GM18907 (cell line): ENCODE results near the gene GALNT13.
"Not testable (repeated sequence)": the region's sequence is repeated elsewhere in the genome, so short reads cannot be mapped to it uniquely, and the experiment has no call there.

Source experiments
- ATAC-seq: cut with Tn5 transposase; IDR thresholded peaks from one replicate; pipeline ENCODE4 v1.9.1; 2021; ENCODE audit warnings: mild to moderate bottlenecking, moderate library complexity; ENCODE audit not compliant: unreplicated experiment

The GALNT13 gene

DNA sequence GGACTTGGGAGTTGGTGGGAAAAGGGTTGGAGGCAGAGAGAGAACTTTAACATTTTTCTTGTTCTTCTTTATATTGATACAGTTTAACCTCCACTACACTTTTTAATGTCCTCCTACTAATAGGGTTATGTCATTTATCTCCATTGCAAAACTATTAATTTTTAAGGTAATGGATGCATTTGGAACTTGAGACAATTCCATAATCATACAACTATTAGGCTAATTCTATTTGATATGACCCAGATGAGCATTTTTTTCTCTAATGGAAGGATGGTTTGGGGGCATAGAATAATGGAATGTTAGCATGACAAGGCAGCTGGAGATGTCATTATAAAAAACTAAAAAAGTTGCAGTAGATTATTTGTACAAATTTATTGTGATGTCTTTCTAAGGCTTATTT, 587.6 kb downstream of the GALNT13 start:
- no peak for ATAC-seq

DNA sequence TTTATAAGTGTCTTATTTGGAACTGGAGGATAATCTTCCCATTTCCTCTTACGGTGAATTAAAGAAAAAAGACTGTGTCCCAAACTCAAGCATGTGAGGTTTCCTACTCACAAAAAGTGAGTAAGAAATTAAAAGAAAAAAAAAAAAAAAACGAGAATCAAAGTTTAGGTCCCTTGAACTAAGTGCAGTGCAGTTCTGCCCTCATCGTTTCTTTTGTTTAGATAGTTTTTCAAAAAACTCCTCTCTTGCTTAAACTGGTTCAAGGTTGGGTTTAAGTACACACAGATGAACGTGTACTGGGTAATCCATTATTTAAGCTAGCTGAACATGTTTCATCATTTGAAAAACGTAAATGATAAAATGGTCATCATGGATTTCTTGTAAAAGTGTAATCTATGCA, 590.9 kb downstream of the GALNT13 start:
- ATAC-seq: no peak

DNA sequence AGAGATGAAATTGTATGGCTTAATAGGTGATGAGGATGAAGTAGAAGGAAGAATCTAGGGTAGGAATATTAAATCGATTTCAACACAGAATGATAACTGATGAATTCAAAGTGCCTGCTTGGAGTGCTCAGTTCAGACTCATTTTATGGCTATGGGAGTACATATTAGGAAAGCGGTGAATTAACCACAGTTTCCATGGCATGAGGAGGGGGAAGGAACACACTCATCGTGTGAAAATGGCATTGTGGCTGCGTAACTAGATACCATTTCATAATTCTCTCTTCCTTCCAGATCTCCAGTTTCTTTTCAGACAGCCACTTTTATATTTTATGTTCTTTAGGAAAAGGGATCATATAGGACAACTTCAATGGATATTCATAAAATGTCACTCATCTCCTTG, 594.5 kb downstream of the GALNT13 start:
- no peak for ATAC-seq

DNA sequence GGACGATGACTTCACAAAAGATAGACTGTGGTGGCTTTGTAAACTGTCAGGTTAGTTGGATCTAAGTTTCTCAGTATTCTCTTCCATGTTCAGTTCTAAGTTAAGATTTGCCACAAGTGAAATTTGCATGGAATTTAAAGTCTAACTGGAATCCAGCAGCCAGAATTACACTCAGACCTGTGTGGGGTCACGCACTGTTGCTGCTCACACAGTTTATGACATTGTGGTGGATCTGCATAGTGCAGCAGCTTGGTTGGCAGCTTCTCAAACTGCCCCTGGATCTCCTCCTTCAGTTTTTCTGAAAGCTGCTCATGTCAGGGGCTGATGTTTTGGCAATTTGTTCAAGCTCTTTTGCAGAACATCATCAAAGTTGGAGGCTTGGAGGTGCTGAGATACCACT, 598.7 kb downstream of the GALNT13 start:
- ATAC-seq: no peak

DNA sequence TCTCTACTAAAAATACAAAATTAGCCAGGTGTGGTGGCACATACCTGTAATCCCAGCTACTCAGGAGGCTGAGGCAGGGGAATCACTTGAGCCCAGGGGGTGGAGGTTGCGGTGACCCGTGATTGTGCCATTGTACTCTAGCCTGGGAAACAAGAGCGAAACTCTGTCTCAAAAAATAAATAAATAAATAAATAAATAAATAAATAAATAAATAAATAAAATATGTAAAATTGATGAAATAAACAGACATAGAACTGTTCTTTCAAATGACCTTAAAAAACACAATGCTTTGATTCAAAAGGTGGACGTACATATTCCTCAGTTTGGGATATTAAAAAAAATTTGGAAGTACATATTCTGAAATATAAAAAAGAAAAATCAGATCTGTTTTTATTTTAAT, 599.8 kb downstream of the GALNT13 start:
- ATAC-seq: not testable (repeated sequence)

DNA sequence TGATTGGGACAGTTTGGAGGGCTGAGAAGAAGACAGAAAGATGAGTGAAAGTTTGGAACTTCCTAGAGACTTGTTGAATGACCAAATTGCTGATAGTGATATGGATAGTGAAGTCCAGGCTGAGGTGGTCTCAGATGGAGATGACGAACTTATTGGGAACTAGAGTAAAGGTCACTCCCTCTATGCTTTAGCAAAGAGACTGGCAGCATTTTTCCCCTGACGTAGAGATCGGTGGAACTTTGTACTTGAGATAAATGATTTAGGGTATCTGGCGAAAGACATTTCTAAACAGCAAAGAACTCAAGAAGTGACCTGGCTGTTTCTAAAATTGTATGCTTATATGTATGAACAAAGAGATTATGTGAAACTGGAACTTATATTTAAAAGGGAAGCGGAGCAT, 605.6 kb downstream of the GALNT13 start:
- ATAC-seq: no peak

DNA sequence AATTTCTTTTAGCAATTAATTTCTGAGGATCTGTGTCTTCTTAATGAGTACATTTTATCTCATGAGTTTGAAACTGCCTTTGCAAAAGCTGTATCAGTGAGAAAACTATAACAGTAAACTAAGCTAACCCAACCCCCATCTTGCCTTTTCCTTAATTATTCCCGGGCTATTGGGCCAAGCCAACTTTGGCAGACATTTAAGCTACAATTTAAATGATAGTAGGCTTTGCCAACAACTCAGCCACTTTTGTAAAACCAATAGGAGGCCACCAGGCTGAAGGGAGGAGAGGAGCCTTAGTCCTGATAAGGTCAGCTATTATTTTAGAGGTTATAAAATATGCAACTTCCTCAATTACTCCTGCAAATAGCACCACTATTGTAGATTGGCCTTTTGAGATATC, 608.8 kb downstream of the GALNT13 start:
- ATAC-seq: no peak

DNA sequence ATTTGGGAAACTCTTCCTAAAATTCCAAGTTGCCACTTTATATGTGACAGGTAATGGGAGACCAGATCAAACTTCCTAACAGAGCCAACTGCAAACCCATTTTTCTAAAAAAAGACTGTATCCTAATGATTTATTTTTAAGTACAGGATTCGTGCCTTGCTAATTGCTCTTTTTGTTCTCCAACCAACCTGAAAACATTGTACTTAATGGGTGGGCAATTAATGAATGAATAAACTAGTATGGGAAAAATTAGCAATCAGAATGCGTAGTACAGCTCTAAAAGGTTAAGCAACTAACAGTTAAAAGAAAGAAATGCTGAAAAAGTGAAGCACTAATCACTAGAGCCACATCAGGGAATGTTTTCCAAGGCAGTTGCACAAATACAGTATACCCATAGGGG, 609.6 kb downstream of the GALNT13 start:
- ATAC-seq: no peak

DNA sequence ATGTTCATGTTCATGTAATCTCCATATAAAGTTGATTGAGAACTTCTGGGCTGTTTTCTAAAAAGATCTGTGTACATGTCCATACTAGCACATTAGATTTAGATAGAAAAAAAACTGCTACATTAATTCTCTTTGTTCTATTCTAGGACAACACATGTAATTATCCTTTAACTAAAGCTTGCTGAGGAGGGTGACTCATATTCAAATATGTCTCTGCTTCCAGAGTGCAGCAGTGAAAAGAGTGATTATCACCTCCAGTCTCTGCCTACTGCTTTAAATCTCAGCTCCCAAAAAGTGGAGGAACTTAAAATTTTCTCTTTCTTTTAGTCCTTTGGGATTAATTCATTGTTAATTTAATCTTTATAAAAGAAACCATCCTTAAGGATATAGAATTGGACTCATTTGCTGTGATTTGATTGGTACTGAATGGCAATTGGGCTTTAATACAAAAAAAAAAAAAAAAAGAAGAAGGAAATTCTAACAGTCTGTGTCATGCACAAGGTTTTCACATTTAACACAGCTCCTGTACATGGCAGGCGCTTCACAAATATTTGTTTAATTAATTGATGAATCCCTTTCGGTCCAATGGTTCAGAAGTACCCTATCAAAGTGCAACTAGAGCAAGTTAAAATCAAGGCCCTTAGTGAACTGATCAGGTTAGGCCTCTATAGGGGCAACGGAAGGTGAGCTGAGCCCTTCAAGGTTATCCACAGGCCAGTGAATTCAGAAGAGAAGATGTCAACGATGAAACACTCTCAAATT, 612.8 kb downstream of the GALNT13 start:
- ATAC-seq: no peak

DNA sequence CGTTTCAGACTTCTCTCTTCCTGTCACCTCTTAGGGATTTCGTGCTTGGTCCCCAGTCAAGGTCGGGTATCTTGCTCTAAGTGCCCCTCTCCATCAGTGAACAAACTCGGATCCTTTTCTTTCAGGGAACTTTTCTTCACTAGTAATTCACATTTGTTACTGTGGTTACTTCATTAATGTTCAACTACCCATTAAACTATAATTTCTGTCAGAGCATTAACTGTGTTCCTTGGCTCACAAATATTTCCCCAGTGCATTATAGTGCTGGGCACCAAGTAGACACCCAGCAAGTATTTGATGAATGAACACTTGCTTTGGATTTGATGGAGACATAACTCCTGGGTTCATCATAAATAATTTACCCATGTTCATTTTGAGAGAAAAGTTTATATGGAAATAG, 617.1 kb downstream of the GALNT13 start:
- ATAC-seq: no peak

DNA sequence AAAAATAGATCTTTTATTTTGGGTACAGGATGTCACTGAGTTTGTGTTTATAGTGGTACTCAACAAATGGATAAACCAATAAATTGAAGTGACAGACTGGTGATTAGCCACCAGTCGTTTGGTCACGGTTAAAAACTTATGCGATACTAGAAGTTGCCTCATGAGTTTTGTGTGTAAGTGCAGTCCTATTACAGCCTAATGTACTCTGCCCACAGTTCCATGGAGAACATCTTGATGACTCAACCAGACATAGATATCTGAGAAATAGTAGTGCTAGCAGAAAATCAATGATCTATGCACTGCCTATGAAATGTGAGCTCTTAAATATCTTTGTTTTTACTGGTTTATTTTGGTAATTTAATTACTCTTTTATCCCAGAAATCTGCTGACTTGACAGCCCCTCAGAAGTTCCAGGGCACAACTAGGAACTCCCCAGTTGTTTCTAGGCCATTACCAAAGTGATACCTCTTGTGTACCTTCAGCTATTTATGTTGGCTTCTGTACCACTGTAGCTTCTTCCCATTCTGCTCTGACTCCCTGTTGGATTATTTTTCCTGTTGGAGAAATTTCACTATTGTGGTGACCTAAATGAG, 617.6 kb downstream of the GALNT13 start:
- ATAC-seq: no peak

DNA sequence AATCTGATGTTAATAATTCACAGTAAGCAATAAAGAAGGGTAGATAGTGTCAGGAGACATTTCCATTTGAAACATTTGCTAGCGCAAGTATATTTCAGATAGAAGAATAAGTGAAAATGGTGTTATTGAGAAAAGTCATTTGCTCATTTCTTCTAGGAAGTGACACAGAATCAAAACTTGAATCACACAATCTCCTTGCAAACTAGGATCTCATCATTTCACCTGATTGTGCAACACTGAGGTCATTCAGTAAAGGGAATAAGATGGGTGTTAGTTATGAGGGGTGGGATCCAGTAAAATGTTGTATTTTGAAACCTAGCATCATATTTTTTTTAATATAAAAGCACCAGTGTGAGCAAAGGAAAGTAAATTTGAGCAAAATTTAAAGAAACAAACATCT, 618.8 kb downstream of the GALNT13 start:
- no peak for ATAC-seq

DNA sequence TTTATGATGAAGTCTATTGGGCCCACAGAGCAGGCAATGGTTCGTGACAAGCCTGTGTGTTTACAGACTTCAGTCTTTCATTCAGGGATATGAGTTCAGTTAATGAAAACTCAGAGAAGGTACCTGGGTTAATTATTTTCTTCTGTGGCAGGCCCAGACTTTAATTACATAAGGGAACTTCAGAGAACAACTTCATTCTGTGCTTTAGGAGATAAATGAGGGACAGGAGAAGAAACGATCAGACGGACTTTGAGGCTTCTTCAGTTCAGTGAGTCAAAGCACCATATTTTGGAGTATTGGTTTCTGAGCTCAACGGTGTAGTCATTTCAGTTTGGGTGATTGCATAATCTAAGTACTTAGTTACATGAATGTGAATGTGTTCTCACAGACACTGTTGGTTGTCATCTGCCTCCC, 623.7 kb downstream of the GALNT13 start:
- ATAC-seq: peak; percentile 69

DNA sequence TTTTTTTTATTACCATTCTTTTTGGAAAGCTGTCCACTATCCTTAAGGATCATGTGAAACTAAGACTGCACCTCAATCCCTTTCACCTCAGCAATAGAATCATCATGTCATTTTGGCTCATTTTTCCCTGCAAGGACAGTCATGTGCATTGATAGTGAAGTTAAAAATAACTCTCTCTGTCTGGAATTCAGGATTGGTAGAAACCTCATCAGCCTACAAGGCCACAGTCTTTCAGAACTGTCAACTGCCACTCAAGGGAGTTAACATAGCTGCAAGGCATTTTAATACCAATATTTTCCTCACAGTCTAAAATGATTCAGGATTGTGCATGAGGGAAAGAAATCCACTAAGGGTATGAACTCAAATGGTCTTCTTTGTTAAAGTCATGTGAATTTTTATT, 625.3 kb downstream of the GALNT13 start:
- no peak for ATAC-seq
